Progenitor cell of endocrine pancreas (in vitro differentiated cells): ENCODE data around the gene LDB1. TPM values are rescaled to one million over a fixed set of nuclear protein-coding genes. Genes with fewer than 3 reads are reported as not detected.
A peak's percentile ranks its signal among the peaks of the same experiment; 100 is the strongest.

Source experiments
- DNase-seq: peaks from one replicate; pipeline ENCODE4 v3.0.0; 2021; ENCODE audit warnings: low spot score; ENCODE audit not compliant: unreplicated experiment
- H3K27ac Mint-ChIP-seq: 2 replicates; pipeline ENCODE4 v1.8.0; 2021; ENCODE audit warnings: mild to moderate bottlenecking, moderate library complexity, mixed read lengths
- H3K27me3 Mint-ChIP-seq: 2 replicates; pipeline ENCODE4 v1.8.0; 2021; ENCODE audit warnings: mixed read lengths
- H3K36me3 Mint-ChIP-seq: 2 replicates; pipeline ENCODE4 v1.8.0; 2022; ENCODE audit warnings: mixed read lengths; ENCODE audit not compliant: insufficient read depth
- H3K4me1 Mint-ChIP-seq: 2 replicates; pipeline ENCODE4 v1.8.0; 2021; ENCODE audit warnings: low read depth, mixed read lengths
- H3K4me3 Mint-ChIP-seq: 2 replicates; pipeline ENCODE4 v1.8.0; 2021; ENCODE audit warnings: low read depth, mild to moderate bottlenecking, moderate library complexity, mixed read lengths
- H3K9me3 Mint-ChIP-seq: 2 replicates; pipeline ENCODE4 v1.8.0; 2021; ENCODE audit warnings: low read depth, mixed read lengths
- total RNA-seq: library from RNA; stranded (reverse); gene quantifications from 2 replicates; pipeline ENCODE4 v1.2.1, GENCODE V29; 2021
- TF ChIP-seq, protein P1 (sequence below): fragments of 200-600 bp; sonication (generic); IDR thresholded peaks from one replicate; pipeline ENCODE4 v1.5.0; 2021; ENCODE audit warnings: antibody characterized with exemption, mild to moderate bottlenecking; ENCODE audit not compliant: unreplicated experiment

LDB1 gene
- total RNA-seq, 1 donor from 2014 or later = 107 TPM

DNA sequence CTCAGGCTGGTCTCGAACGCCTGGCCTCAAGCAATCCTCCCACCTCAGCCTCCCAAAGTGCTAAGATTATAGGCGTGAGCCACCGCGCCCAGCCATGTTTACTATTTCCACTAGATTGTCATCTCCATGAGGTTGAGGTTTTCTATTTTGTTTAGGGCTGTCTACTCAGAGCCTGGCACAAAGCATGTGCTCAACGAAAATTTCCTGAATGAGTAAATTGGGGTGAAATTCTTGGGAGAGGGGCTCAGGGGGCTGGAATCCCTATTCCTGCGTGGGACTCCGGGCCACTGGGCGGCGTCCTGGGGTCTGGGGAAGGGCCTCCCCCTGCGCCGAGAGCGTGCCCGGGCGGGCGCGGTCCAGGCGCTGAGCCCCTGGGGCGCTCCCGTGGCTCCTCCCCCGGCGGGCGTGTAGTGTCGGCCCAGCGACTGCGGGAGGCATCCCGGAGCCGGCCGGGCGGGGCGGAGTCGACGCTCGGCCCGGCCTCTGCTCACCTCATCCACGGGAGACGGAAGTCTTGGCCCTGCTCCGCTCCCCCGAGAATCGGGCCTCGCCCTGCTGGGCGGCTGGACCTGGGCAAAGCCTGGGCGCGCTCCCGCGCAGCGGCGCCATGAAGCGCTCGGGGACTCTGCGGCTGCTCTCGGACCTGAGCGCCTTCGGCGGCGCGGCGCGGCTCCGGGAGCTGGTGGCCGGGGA lies 55.2 kb downstream of the LDB1 start, which contains the start of gene HPS6:
HPS6 (plus strand) TSS at position 482 of the 693 bp plus-strand sequence; CDS start at position 608, 126 bp downstream.
- peak within 1 kb of the TSS; percentile 83 for H3K4me3 Mint-ChIP-seq
- peaks cover 16% of the 10 kb centered on the region for H3K27me3 Mint-ChIP-seq
- DNase-seq = peak; percentile 71
- TF ChIP-seq, protein P1, sequence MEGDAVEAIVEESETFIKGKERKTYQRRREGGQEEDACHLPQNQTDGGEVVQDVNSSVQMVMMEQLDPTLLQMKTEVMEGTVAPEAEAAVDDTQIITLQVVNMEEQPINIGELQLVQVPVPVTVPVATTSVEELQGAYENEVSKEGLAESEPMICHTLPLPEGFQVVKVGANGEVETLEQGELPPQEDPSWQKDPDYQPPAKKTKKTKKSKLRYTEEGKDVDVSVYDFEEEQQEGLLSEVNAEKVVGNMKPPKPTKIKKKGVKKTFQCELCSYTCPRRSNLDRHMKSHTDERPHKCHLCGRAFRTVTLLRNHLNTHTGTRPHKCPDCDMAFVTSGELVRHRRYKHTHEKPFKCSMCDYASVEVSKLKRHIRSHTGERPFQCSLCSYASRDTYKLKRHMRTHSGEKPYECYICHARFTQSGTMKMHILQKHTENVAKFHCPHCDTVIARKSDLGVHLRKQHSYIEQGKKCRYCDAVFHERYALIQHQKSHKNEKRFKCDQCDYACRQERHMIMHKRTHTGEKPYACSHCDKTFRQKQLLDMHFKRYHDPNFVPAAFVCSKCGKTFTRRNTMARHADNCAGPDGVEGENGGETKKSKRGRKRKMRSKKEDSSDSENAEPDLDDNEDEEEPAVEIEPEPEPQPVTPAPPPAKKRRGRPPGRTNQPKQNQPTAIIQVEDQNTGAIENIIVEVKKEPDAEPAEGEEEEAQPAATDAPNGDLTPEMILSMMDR = peak; percentile 17
- H3K27ac Mint-ChIP-seq = peak within 1 kb of the TSS; percentile 91
- H3K4me1 Mint-ChIP-seq = peaks cover 6% of the 10 kb centered on the region
- H3K9me3 Mint-ChIP-seq = no peaks in the 10 kb centered on the region
- H3K36me3 Mint-ChIP-seq = no peaks in the 10 kb centered on the region

DNA sequence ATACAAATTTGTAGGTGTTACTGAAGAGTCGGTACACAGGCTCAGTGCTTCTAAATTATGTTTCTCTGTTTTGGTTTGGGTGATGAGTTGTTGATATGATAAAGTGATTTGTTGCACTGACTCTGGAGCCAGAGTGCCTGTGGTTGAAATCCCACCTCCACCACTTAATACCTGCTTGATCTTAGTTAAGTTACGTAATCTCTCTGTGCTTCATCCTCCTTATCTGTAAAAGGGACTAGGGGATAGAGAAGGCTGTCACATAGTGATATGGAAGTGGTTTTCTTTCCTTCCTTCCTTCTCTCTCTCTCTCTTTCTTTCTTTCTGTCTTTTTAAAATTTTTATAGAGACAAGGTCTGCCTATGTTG lies 55.7 kb downstream of the LDB1 start:
- Mint-ChIP-seq H3K9me3 (no peaks in the 10 kb centered on the region), H3K27ac (peak overlapping the region; percentile 67), H3K4me1 (peaks cover 6% of the 10 kb centered on the region)

DNA sequence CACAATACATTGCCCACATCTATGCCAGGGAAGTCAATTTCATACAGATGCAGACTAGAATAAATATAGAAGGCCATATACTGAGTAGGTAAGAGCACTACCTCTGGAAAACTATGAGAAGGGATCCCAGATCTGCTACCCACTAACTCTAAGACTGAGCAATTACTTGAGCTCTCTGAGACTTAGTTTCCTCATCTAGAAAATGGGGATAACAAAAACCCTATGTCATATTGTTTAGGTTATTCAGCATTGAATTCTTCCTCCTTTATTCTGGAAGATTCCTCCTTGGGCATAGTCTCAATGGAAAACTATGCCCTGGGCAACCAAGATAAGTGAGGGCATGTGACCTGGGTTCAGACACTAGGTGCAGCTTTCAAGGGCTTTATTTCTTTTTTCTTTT lies 60.2 kb downstream of the LDB1 start:
- H3K27me3 Mint-ChIP-seq = peaks cover 19% of the 10 kb centered on the region
- H3K4me1 Mint-ChIP-seq = peaks cover 3% of the 10 kb centered on the region
- H3K36me3 Mint-ChIP-seq = no peaks in the 10 kb centered on the region
- no peaks in the 10 kb centered on the region for H3K9me3 Mint-ChIP-seq
- H3K4me3 Mint-ChIP-seq = no peak overlapping the region
- TF ChIP-seq, protein P1 = no peak
- no peak overlapping the region for H3K27ac Mint-ChIP-seq
- no peak for DNase-seq

More for the DNA sequence above, 55.7 kb downstream of the LDB1 start:
- no peak for DNase-seq
- Mint-ChIP-seq H3K27me3 (peaks cover 19% of the 10 kb centered on the region), H3K36me3 (no peaks in the 10 kb centered on the region), H3K4me3 (peak overlapping the region; percentile 70)
- TF ChIP-seq, protein P1 = no peak

Other genes starting within 250 kb of the LDB1 start
- 27.1 and 34.4 TPM in 2 replicates for gene ARMH3, start 64.2 kb downstream of the LDB1 start, total RNA-seq
- gene HPS6, start 55.0 kb downstream of the LDB1 start, total RNA-seq = 15.6 and 17.2 TPM in 2 replicates
- 40.1 and 41.9 TPM in 2 replicates for gene PPRC1, start 12.7 kb upstream of the LDB1 start, total RNA-seq
- gene NOLC1, start 32.0 kb upstream of the LDB1 start, total RNA-seq = 64.7 and 68.9 TPM in 2 replicates
- gene ELOVL3, start 105.9 kb upstream of the LDB1 start, total RNA-seq = not detected in 2 replicates
- gene PITX3, start 121.1 kb upstream of the LDB1 start, total RNA-seq = not detected in 2 replicates
- 52.3 and 54.6 TPM in 2 replicates for gene GBF1, start 125.2 kb upstream of the LDB1 start, total RNA-seq